Stomach (tissue), 4 donors: ENCODE measurements around the gene GLIPR2.

Source experiments
- EP300 ChIP-seq: sonication (generic); formaldehyde crosslinking; IDR thresholded peaks from one replicate; pipeline ENCODE4 v1.6.1; 2017; ENCODE audit warnings: antibody characterized with exemption
- POLR2A ChIP-seq, 4 donors: fragments of 450-650 bp; IDR thresholded peaks; one replicate each; pipeline ENCODE4 v1.6.1; 2016; ENCODE audit warnings: antibody characterized with exemption in 4 of 4, control low read depth in 2 of 4, mild to moderate bottlenecking in 1 of 4, moderate library complexity in 1 of 4
- POLR2AphosphoS5 ChIP-seq, 3 donors: sonication (generic); formaldehyde crosslinking; IDR thresholded peaks; one replicate each; pipeline ENCODE4 v1.6.1; 2016; ENCODE audit warnings: antibody characterized with exemption in 3 of 3
- TF ChIP-seq, protein P1 (sequence below), 7 experiments: fragments of 450-650 bp in 4 of 7; fragments of 200-600 bp in 3 of 7; sonication (generic) in 3 of 7; IDR thresholded peaks; one replicate each; pipeline ENCODE4 v1.5.1; 2016 to 2019; ENCODE audit warnings: antibody characterized with exemption in 7 of 7, control low read depth in 2 of 7, mild to moderate bottlenecking in 1 of 7

DNA sequence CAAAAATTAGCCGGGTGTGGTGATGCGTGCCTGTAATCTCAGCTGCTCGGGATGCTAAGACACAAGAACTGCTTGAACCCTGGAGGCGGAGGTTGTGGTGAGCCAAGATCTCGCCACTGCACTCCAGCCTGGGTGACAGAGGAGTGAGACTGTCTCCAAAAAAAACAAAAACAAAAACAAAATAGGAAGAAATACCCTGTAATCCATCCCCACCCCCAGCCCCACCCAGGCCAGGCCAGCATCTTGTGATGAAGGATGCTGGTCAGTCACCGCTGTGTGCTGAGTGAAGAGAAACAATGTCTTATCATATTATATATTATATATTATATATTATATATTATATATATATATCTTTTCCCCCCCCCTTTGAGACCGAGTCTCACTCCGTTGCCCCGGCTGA, 17.2 kb downstream of the GLIPR2 start:
- TF ChIP-seq POLR2A (IDR thresholded peaks at IDR 0.05) = no peak
- no peak for TF ChIP-seq EP300
- TF ChIP-seq, protein P1, sequence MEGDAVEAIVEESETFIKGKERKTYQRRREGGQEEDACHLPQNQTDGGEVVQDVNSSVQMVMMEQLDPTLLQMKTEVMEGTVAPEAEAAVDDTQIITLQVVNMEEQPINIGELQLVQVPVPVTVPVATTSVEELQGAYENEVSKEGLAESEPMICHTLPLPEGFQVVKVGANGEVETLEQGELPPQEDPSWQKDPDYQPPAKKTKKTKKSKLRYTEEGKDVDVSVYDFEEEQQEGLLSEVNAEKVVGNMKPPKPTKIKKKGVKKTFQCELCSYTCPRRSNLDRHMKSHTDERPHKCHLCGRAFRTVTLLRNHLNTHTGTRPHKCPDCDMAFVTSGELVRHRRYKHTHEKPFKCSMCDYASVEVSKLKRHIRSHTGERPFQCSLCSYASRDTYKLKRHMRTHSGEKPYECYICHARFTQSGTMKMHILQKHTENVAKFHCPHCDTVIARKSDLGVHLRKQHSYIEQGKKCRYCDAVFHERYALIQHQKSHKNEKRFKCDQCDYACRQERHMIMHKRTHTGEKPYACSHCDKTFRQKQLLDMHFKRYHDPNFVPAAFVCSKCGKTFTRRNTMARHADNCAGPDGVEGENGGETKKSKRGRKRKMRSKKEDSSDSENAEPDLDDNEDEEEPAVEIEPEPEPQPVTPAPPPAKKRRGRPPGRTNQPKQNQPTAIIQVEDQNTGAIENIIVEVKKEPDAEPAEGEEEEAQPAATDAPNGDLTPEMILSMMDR (IDR thresholded peaks at IDR 0.05) = no peak
- TF ChIP-seq POLR2AphosphoS5 (IDR thresholded peaks at IDR 0.05) = no peak
